K562 (cell line): ENCODE data around the gene CRACR2B. TPM values are rescaled to one million over a fixed set of nuclear protein-coding genes. Genes with fewer than 3 reads are reported as not detected.

Experiments
- CBFA2T2 ChIP-seq: fragments of 450-650 bp; conservative IDR thresholded peaks from 2 replicates; pipeline ENCODE4 v1.6.1; 2017; ENCODE audit warnings: mild to moderate bottlenecking
- DACH1 ChIP-seq: fragments of 450-650 bp; IDR thresholded peaks from 2 replicates; pipeline ENCODE4 v1.6.1; 2018; ENCODE audit not compliant: partially characterized antibody
- ERF ChIP-seq: fragments of 450-650 bp; formaldehyde crosslinking; IDR thresholded peaks from 2 replicates; pipeline ENCODE4 v1.4.0; 2020; ENCODE audit warnings: mild to moderate bottlenecking, mixed read lengths
- FOS ChIP-seq: IDR thresholded peaks from 3 replicates; pipeline ENCODE4 v1.6.1; 2011; ENCODE audit not compliant: insufficient read length; ENCODE audit errors: extremely low read depth
- FOXK1 ChIP-seq: sonication (generic); formaldehyde crosslinking; IDR thresholded peaks from 2 replicates; pipeline ENCODE4 v1.8.0; 2022; ENCODE audit warnings: missing genetic modification reagents, mild to moderate bottlenecking, borderline replicate concordance
- GTF2B ChIP-seq: IDR thresholded peaks from 2 replicates; pipeline ENCODE4 v1.6.1; 2011; ENCODE audit not compliant: insufficient read length; ENCODE audit errors: extremely low read depth
- JUN ChIP-seq, 2 experiments: sonication (generic) in 1 of 2; formaldehyde crosslinking in 1 of 2; IDR thresholded peaks; 2 replicates each; pipeline versions ENCODE4 v1.6.1 to v1.8.0; 2012 to 2022; ENCODE audit warnings: borderline replicate concordance in 2 of 2, mild to moderate bottlenecking in 2 of 2, improper control_type of control experiment in 1 of 2, low read depth in 1 of 2, low read length in 1 of 2, missing genetic modification reagents in 1 of 2
- JUND ChIP-seq, 2 experiments: IDR thresholded peaks; 2 replicates in 1 of 2; 3 replicates in 1 of 2; pipeline ENCODE4 v1.6.1; 2011; ENCODE audit warnings: borderline replicate concordance in 2 of 2, low read depth in 2 of 2, low read length in 2 of 2, improper control_type of control experiment in 1 of 2, missing biosample characterization in 1 of 2, missing genetic modification characterization in 1 of 2, missing genetic modification reagents in 1 of 2
- KLF16 ChIP-seq: IDR thresholded peaks from 2 replicates; pipeline ENCODE4 v1.6.1; 2016; ENCODE audit warnings: antibody characterized with exemption
- MEF2D ChIP-seq: conservative IDR thresholded peaks from 2 replicates; pipeline ENCODE4 v1.6.1; 2016; ENCODE audit warnings: low read depth, missing genetic modification characterization, missing compliant biosample characterization
- MTF1 ChIP-seq: fragments of 250-450 bp; sonication (Bioruptor Pico); IDR thresholded peaks from 2 replicates; pipeline ENCODE4 v1.9.0; 2021; ENCODE audit warnings: moderate library complexity, mild to moderate bottlenecking, inconsistent platforms, borderline replicate concordance
- NELFE ChIP-seq: IDR thresholded peaks from 2 replicates; pipeline ENCODE4 v1.6.1; 2011; ENCODE audit warnings: mild to moderate bottlenecking; ENCODE audit not compliant: insufficient read depth, insufficient read length
- NFATC3 ChIP-seq: fragments of 450-650 bp; IDR thresholded peaks from 2 replicates; pipeline ENCODE4 v1.6.1; 2017; ENCODE audit warnings: mild to moderate bottlenecking
- PHB ChIP-seq: fragments of 250-450 bp; sonication (Bioruptor Pico); IDR thresholded peaks from 2 replicates; pipeline ENCODE4 v1.5.0; 2021
- PHTF2 ChIP-seq: fragments of 250-450 bp; sonication (Bioruptor Pico); IDR thresholded peaks from 2 replicates; pipeline ENCODE4 v1.5.0; 2021; ENCODE audit warnings: mild to moderate bottlenecking
- RAD21 ChIP-seq, 2 experiments: fragments of 250-450 bp in 1 of 2; fragments of 450-650 bp in 1 of 2; sonication (Bioruptor Pico) in 1 of 2; formaldehyde crosslinking in 1 of 2; IDR thresholded peaks in 1 of 2; conservative IDR thresholded peaks in 1 of 2; 2 replicates each; pipeline versions ENCODE4 v1.4.0 to v1.8.0; 2020 to 2022; ENCODE audit warnings: mild to moderate bottlenecking in 2 of 2, moderate library complexity in 1 of 2
- RB1 ChIP-seq: fragments of 450-650 bp; IDR thresholded peaks from 2 replicates; pipeline ENCODE4 v1.6.1; 2017; ENCODE audit warnings: low read depth, mild to moderate bottlenecking
- RBM39 ChIP-seq: fragments of 200-400 bp; formaldehyde crosslinking; optimal IDR thresholded peaks from 2 replicates; pipeline ENCODE3; 2018; ENCODE audit warnings: low read depth, low read length
- SRSF9 ChIP-seq: fragments of 200-400 bp; formaldehyde crosslinking; IDR thresholded peaks from 2 replicates; pipeline ENCODE4 v1.6.1; 2017; ENCODE audit warnings: low read depth, low read length, borderline replicate concordance
- THAP12 ChIP-seq: fragments of 250-450 bp; sonication (Bioruptor Pico); IDR thresholded peaks from 2 replicates; pipeline ENCODE4 v1.9.0; 2021; ENCODE audit warnings: mild to moderate bottlenecking, inconsistent platforms
- ZNF764 ChIP-seq: fragments of 250-450 bp; sonication (Bioruptor Pico); IDR thresholded peaks from 2 replicates; pipeline ENCODE4 v1.4.0; 2020; ENCODE audit warnings: low read depth, mild to moderate bottlenecking, moderate library complexity
- polyA plus RNA-seq, 8 experiments: library from polyadenylated mRNA; depleted of rRNA in 4 of 8; stranded (reverse) in 5 of 8; unstranded in 3 of 8; fragments of >200 nt; fragmentation: Nextera tagmentation in 2 of 8; fragmentation: Illumina TruSeq in 1 of 8; extraction: Ambion mirVana in 2 of 8; extraction: Trizol in 1 of 8; gene quantifications; 2 replicates each; pipeline versions ENCODE4 v1.2.1 to v1.2.3, GENCODE V29; 2011 to 2014; ENCODE audit warnings: inconsistent platforms in 1 of 8, missing spikeins in 1 of 8
- total RNA-seq, 7 experiments: library from RNA; depleted of rRNA in 6 of 7; stranded (reverse); fragments of >200 nt in 6 of 7; fragmentation: Illumina TruSeq in 2 of 7; extraction: Trizol in 2 of 7; gene quantifications; 2 replicates each; pipeline versions ENCODE4 v1.2.1 to v1.2.3, GENCODE V29; 2011 to 2021; ENCODE audit warnings: low replicate concordance in 1 of 7
- TF ChIP-seq, protein P1 (sequence below): fragments of 450-650 bp; IDR thresholded peaks from 2 replicates; pipeline ENCODE4 v1.6.1; 2016; ENCODE audit warnings: antibody characterized with exemption
- TF ChIP-seq, protein P2 (sequence below), 3 experiments: fragments of 200-800 bp in 1 of 3; sonication (Bioruptor generic) in 1 of 3; sonication (generic) in 1 of 3; formaldehyde crosslinking in 1 of 3; IDR thresholded peaks; 2 replicates each; pipeline versions ENCODE4 v1.6.1 to v1.8.0; 2016 to 2022; ENCODE audit warnings: mild to moderate bottlenecking in 2 of 3, missing compliant biosample characterization in 2 of 3, missing genetic modification characterization in 2 of 3, missing genetic modification reagents in 1 of 3

CRACR2B gene
- total and polyA plus RNA-seq, 9 of the 15 experiments (the other 6 are each of a cell fraction or from before 2014, with no cell fraction given), result 0.10 to 51.0 (median 6.0) TPM

GRCh38 chr11:875769-876301 is 48.1 kb downstream of the CRACR2B start (continued):
- TF ChIP-seq MTF1 (CRISPR knock-in tag) (no peak), ZNF764 (CRISPR knock-in tag) (no peak), RAD21 (CRISPR knock-in tag; conservative IDR thresholded peaks at IDR 0.05 in 1 of 2, IDR thresholded peaks at IDR 0.05 in 1 of 2) (peak in 1 of 2 experiments; percentile 12; a peak in 1 of 4 replicates), NELFE (no peak), THAP12 (CRISPR knock-in tag) (no peak), DACH1 (peak; percentile 49), GTF2B (no peak), PHTF2 (CRISPR knock-in tag) (no peak), JUND (IDR thresholded peaks at IDR 0.05; ENCODE audit: borderline replicate concordance, low read depth, low read length) (peak; percentile 56; the same call in 1 of the 2 replicates), JUND (tag; IDR thresholded peaks at IDR 0.05; ENCODE audit: borderline replicate concordance, low read depth, low read length) (no peak), RB1 (peak; percentile 27; the same call in 1 of the 2 replicates), ERF (CRISPR knock-in tag) (no peak), RBM39 (no peak), MEF2D (tag) (no peak), SRSF9 (no peak), JUN (IDR thresholded peaks at IDR 0.05; ENCODE audit: borderline replicate concordance, low read depth, low read length) (no peak), JUN (CRISPR knock-in tag; IDR thresholded peaks at IDR 0.05; ENCODE audit: borderline replicate concordance) (no peak), FOXK1 (CRISPR knock-in tag) (no peak), PHB (no peak), NFATC3 (no peak), FOS (no peak), KLF16 (peak; percentile 89), CBFA2T2 (peak; percentile 97)
- TF ChIP-seq, protein P1, sequence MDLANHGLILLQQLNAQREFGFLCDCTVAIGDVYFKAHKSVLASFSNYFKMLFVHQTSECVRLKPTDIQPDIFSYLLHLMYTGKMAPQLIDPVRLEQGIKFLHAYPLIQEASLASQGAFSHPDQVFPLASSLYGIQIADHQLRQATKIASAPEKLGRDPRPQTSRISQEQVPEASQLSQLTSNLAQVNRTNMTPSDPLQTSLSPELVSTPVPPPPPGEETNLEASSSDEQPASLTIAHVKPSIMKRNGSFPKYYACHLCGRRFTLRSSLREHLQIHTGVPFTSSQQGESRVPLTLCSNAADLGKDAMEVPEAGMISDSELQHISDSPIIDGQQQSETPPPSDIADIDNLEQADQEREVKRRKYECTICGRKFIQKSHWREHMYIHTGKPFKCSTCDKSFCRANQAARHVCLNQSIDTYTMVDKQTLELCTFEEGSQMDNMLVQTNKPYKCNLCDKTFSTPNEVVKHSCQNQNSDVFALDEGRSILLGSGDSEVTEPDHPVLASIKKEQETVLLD, result no peak
- TF ChIP-seq, protein P2, sequence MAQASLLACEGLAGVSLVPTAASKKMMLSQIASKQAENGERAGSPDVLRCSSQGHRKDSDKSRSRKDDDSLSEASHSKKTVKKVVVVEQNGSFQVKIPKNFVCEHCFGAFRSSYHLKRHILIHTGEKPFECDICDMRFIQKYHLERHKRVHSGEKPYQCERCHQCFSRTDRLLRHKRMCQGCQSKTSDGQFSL (CRISPR knock-in tag; IDR thresholded peaks at IDR 0.05), result no peak
- TF ChIP-seq, protein P2 (tag; IDR thresholded peaks at IDR 0.05), result no peak
